H1 (cell line): ENCODE measurements around the gene FAM174B. TPM values are rescaled to one million over a fixed set of nuclear protein-coding genes. Genes with fewer than 3 reads are reported as not detected.

Experiments used
- CTCF ChIA-PET: fragments of 300-600 bp; sonication (Branson Sonifier 250); formaldehyde crosslinking; loops from one replicate; lab custom pipeline; 2021; ENCODE audit not compliant: partially characterized antibody; lab: Charles Lee
- POLR2A ChIA-PET: fragments of 300-600 bp; sonication (Branson Sonifier 250); formaldehyde crosslinking; loops from one replicate; lab custom pipeline; 2021; ENCODE audit warnings: inconsistent platforms; ENCODE audit not compliant: partially characterized antibody; lab: Charles Lee
- DNase-seq, 2 experiments: peaks; one replicate each; pipeline versions ENCODE4 v3.0.0 to v3.0.0-alpha.2; 2010 to 2022; ENCODE audit warnings: low spot score in 2 of 2, low read depth in 1 of 2, mixed read lengths in 1 of 2
- FAIRE-seq: peaks from 2 replicates; lab custom pipeline; 2011; peaks lifted over from hg19 to GRCh38; lab: Jason Lieb, UNC
- H2AFZ ChIP-seq: 2 replicates; pipeline ENCODE4 v1.8.1; 2012; ENCODE audit warnings: low read length, inconsistent platforms
- H2AK5ac ChIP-seq: 2 replicates; pipeline ENCODE4 v1.6.1; 2013; ENCODE audit warnings: low read depth, low read length
- H2BK120ac ChIP-seq: replicated peaks from 2 replicates; pipeline ENCODE3; 2013; ENCODE audit warnings: low read depth, low read length, inconsistent platforms
- H2BK12ac ChIP-seq: 2 replicates; pipeline ENCODE4 v1.6.1; 2013; ENCODE audit warnings: low read depth, low read length
- H2BK15ac ChIP-seq: 2 replicates; pipeline ENCODE4 v1.6.1; 2013; ENCODE audit warnings: low read length
- H2BK20ac ChIP-seq: 2 replicates; pipeline ENCODE4 v1.6.1; 2013; ENCODE audit warnings: low read length
- H2BK5ac ChIP-seq: 2 replicates; pipeline ENCODE4 v1.6.1; 2013; ENCODE audit warnings: low read depth, low read length
- H3K14ac ChIP-seq: 2 replicates; pipeline ENCODE4 v1.6.1; 2013; ENCODE audit warnings: inconsistent platforms; ENCODE audit not compliant: insufficient read length
- H3K18ac ChIP-seq: 2 replicates; pipeline ENCODE4 v1.6.1; 2013; ENCODE audit warnings: low read length; ENCODE audit errors: extremely low read depth
- H3K23ac ChIP-seq: 2 replicates; pipeline ENCODE4 v1.6.1; 2013; ENCODE audit warnings: inconsistent platforms; ENCODE audit not compliant: insufficient read length
- H3K23me2 ChIP-seq: 2 replicates; pipeline ENCODE4 v1.6.1; 2013; ENCODE audit warnings: low read depth, low read length
- H3K27ac ChIP-seq: 2 replicates; pipeline ENCODE4 v1.6.1; 2011; ENCODE audit warnings: low read depth, low read length, inconsistent platforms
- H3K27me3 ChIP-seq, 4 experiments: replicated peaks in 1 of 4; 1 replicate in 1 of 4; 2 replicates in 3 of 4; pipeline versions ENCODE4 v1.6.1 to v1.8.1; 2011 to 2013; ENCODE audit warnings: low read length in 3 of 4, mild to moderate bottlenecking in 3 of 4, inconsistent platforms in 2 of 4, mixed read lengths in 2 of 4, moderate library complexity in 1 of 4; ENCODE audit not compliant: control insufficient read depth in 3 of 4, insufficient read depth in 3 of 4; ENCODE audit errors: extremely low read depth in 1 of 4
- H3K36me3 ChIP-seq, 4 experiments: 2 replicates each; pipeline versions ENCODE4 v1.6.1 to v1.8.1; 2011 to 2013; ENCODE audit warnings: mild to moderate bottlenecking in 4 of 4, low read length in 3 of 4, moderate library complexity in 2 of 4, control low read depth in 1 of 4, inconsistent platforms in 1 of 4; ENCODE audit not compliant: insufficient read depth in 4 of 4, control insufficient read depth in 2 of 4
- H3K4ac ChIP-seq: replicated peaks from 2 replicates; pipeline ENCODE3; 2013; ENCODE audit warnings: low read length, low read depth, mixed read lengths, inconsistent platforms; ENCODE audit not compliant: insufficient read length
- H3K4me1 ChIP-seq, 4 experiments: replicated peaks in 1 of 4; 1 replicate in 1 of 4; 2 replicates in 3 of 4; pipeline versions ENCODE4 v1.6.1 to v1.8.1; 2011 to 2013; ENCODE audit warnings: low read length in 3 of 4, inconsistent platforms in 2 of 4, mixed read lengths in 1 of 4; ENCODE audit not compliant: insufficient read depth in 4 of 4, control insufficient read depth in 3 of 4
- H3K4me2 ChIP-seq, 2 experiments: 2 replicates each; pipeline versions ENCODE4 v1.6.1 to v1.8.1; 2011 to 2013; ENCODE audit warnings: low read depth in 2 of 2, low read length in 2 of 2, control low read depth in 1 of 2, inconsistent platforms in 1 of 2, mild to moderate bottlenecking in 1 of 2; ENCODE audit not compliant: insufficient read depth in 1 of 2
- H3K4me3 ChIP-seq, 4 experiments: fragments of 200-600, 300-600 bp in 1 of 4; sonication (generic), shearing (Covaris generic), sonication (Bioruptor Twin) in 1 of 4; 2 replicates each; pipeline versions ENCODE4 v1.5.1 to v1.8.1; 2011 to 2016; ENCODE audit warnings: low read length in 4 of 4, low read depth in 3 of 4, control low read depth in 2 of 4, inconsistent platforms in 2 of 4, mild to moderate bottlenecking in 2 of 4, mixed read lengths in 1 of 4, moderate library complexity in 1 of 4; ENCODE audit not compliant: insufficient read depth in 2 of 4; ENCODE audit errors: extremely low read depth in 1 of 4
- H3K56ac ChIP-seq: replicated peaks from 2 replicates; pipeline ENCODE3; 2013; ENCODE audit warnings: low read depth, mild to moderate bottlenecking, mixed read lengths, low read length, inconsistent platforms; ENCODE audit not compliant: insufficient read length
- H3K79me1 ChIP-seq: 2 replicates; pipeline ENCODE4 v1.6.1; 2013; ENCODE audit warnings: low read depth, low read length, control low read depth
- H3K79me2 ChIP-seq, 2 experiments: 2 replicates each; pipeline versions ENCODE4 v1.6.1 to v1.8.1; 2012 to 2013; ENCODE audit warnings: low read length in 2 of 2, mild to moderate bottlenecking in 2 of 2, inconsistent platforms in 1 of 2; ENCODE audit not compliant: insufficient read depth in 2 of 2, control insufficient read depth in 1 of 2
- H3K9ac ChIP-seq, 4 experiments: replicated peaks in 1 of 4; 1 replicate in 1 of 4; 2 replicates in 3 of 4; pipeline versions ENCODE4 v1.6.1 to v1.8.1; 2011 to 2013; ENCODE audit warnings: low read depth in 3 of 4, low read length in 3 of 4, control low read depth in 2 of 4, mild to moderate bottlenecking in 2 of 4, moderate library complexity in 2 of 4, inconsistent platforms in 1 of 4; ENCODE audit errors: extremely low read depth in 1 of 4
- H3K9me3 ChIP-seq, 2 experiments: 2 replicates each; pipeline versions ENCODE4 v1.6.1 to v1.8.1; 2012 to 2013; ENCODE audit warnings: mild to moderate bottlenecking in 2 of 2, moderate library complexity in 2 of 2, control low read depth in 1 of 2, inconsistent platforms in 1 of 2, low read depth in 1 of 2, low read length in 1 of 2, mixed read lengths in 1 of 2; ENCODE audit not compliant: insufficient read depth in 2 of 2
- H4K20me1 ChIP-seq, 2 experiments: replicated peaks in 1 of 2; 2 replicates each; pipeline versions ENCODE3 to v1.8.1; 2011 to 2013; ENCODE audit warnings: inconsistent platforms in 2 of 2, low read length in 2 of 2, mild to moderate bottlenecking in 1 of 2; ENCODE audit not compliant: insufficient read depth in 2 of 2, control insufficient read depth in 1 of 2
- H4K5ac ChIP-seq: 2 replicates; pipeline ENCODE4 v1.6.1; 2013; ENCODE audit warnings: low read length, low read depth, mixed read lengths, inconsistent platforms; ENCODE audit not compliant: insufficient read length
- H4K8ac ChIP-seq: 2 replicates; pipeline ENCODE4 v1.8.0; 2013; ENCODE audit warnings: mild to moderate bottlenecking, moderate library complexity, low read length, inconsistent platforms; ENCODE audit not compliant: insufficient read depth; ENCODE audit errors: extremely low read depth
- H4K91ac ChIP-seq: replicated peaks from 2 replicates; pipeline ENCODE3; 2013; ENCODE audit warnings: low read length, mixed read lengths, inconsistent platforms; ENCODE audit not compliant: insufficient read length
- KDM4A ChIP-seq: IDR thresholded peaks from one replicate; pipeline ENCODE4 v1.7.1; 2012; ENCODE audit warnings: low read depth, mild to moderate bottlenecking, moderate library complexity, low read length, inconsistent platforms; ENCODE audit not compliant: severe bottlenecking
- POU5F1 ChIP-seq: IDR thresholded peaks from 2 replicates; pipeline ENCODE4 v1.6.1; 2011; ENCODE audit warnings: low read depth, mild to moderate bottlenecking, low read length, moderate library complexity
- SP2 ChIP-seq: IDR thresholded peaks from 2 replicates; pipeline ENCODE4 v1.6.1; 2012; ENCODE audit warnings: mild to moderate bottlenecking, low read length, inconsistent platforms
- WGBS, 2 experiments: shearing (Covaris generic) in 1 of 2; methylation state at CpG; one replicate each; pipeline versions ENCODE4 v1.1.6 to v1.1.7; 2013 to 2015; ENCODE audit warnings: low lambda C conversion rate in 2 of 2, mixed read lengths in 2 of 2, inconsistent platforms in 1 of 2, low coverage in 1 of 2, missing lambda C conversion rate in 1 of 2; ENCODE audit not compliant: insufficient replicate concordance in 2 of 2, insufficient coverage in 1 of 2, insufficient read length in 1 of 2; ENCODE audit errors: extremely low coverage in 1 of 2, missing lambda C conversion rate in 1 of 2; 5-methylcytosine and 5-hydroxymethylcytosine counted together
- polyA plus RNA-seq, 7 experiments: library from polyadenylated mRNA; depleted of rRNA in 3 of 7; stranded (reverse) in 5 of 7; unstranded in 2 of 7; fragments of >200 nt in 5 of 7; fragments of 200-250 nt in 2 of 7; gene quantifications; 1 replicate in 5 of 7; 2 replicates in 1 of 7; 4 replicates in 1 of 7; pipeline versions ENCODE4 v1.2.1 to v1.2.3, GENCODE V29; 2011 to 2013; ENCODE audit warnings: missing spikeins in 2 of 7, mixed read lengths in 2 of 7
- total RNA-seq: library from RNA; stranded (reverse); fragmentation: NEBNext Ultra II Directional; extraction: Animal tissue kit (Norgen Biotek cat#: 25700); gene quantifications from 2 replicates; pipeline ENCODE4 v1.2.1, GENCODE V29; 2021

The FAM174B gene
- total and polyA plus RNA-seq, 2 of the 8 experiments (the other 6 are each of a cell fraction or from before 2014, with no cell fraction given): 9.3 to 35.2 TPM

DNA sequence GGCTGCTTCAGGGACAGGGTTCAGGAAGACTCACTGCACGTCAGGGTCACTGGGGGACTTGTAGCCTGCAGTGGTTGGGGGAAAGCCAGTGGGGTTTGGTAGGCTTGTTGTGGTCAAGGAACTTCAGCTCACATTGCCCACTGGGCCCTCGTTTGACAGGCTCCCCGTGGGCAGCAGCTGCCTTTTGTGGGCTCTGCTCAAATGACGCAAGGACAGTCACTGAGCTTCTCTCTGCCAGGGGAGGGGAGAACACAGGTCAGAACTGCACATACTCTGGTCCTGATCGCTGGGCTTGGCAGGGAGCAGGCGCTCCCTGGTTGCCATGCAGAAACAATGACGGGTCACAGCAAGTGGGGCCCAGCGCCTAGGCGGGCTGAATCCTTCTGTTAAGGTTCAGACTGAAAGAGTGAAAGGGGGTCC is 45.5 kb downstream of the FAM174B start:
- no peaks in the 10 kb centered on the region for H3K27me3 ChIP-seq
- no peak for FAIRE-seq
- 84% methylated on average over 9 of the region's 9 CpGs; no CpG with 5 or more reads in 1 of the 2 experiments for WGBS, 2 experiments
- no peak overlapping the region for H4K5ac ChIP-seq
- no peak overlapping the region for H3K9ac ChIP-seq
- H3K79me1 ChIP-seq: no peaks in the 10 kb centered on the region
- H3K4me1 ChIP-seq: no peaks in the 10 kb centered on the region
- no peak overlapping the region for H4K91ac ChIP-seq
- ChIA-PET POLR2A (interaction anchor here (0.6 kb wide), 1 partner anchor 187 kb away, joined by 3 read pairs; no protein-coding TSS in a partner anchor), CTCF (interaction anchor here (1.3 kb wide), 1 partner anchor 106 kb away, joined by 3 read pairs; no protein-coding TSS in a partner anchor)
- H3K27ac ChIP-seq: no peak overlapping the region
- no peak overlapping the region for H3K23ac ChIP-seq
- no peaks in the 10 kb centered on the region for H3K79me2 ChIP-seq
- no peak overlapping the region for H2BK120ac ChIP-seq
- no peak overlapping the region for H3K56ac ChIP-seq
- no peak overlapping the region for H3K14ac ChIP-seq
- no peak overlapping the region for H4K8ac ChIP-seq
- H3K36me3 ChIP-seq: no peaks in the 10 kb centered on the region
- H3K23me2 ChIP-seq: no peaks in the 10 kb centered on the region
- no peak overlapping the region for H2BK20ac ChIP-seq
- H3K4ac ChIP-seq: no peak overlapping the region
- DNase-seq: no peak
- H3K4me2 ChIP-seq: no peak overlapping the region
- H3K9me3 ChIP-seq: peaks cover 4 to 7% of the 10 kb centered on the region in 2 experiments; a peak in 2 of 4 replicates
- H4K20me1 ChIP-seq: no peaks in the 10 kb centered on the region
- no peak overlapping the region for H3K18ac ChIP-seq
- no peak overlapping the region; the same call in 1 of the 2 replicates for H2BK12ac ChIP-seq
- no peak overlapping the region for H2BK5ac ChIP-seq
- H2BK15ac ChIP-seq: no peak overlapping the region
- no peak overlapping the region for H2AFZ ChIP-seq
- no peak overlapping the region for H2AK5ac ChIP-seq
- H3K4me3 ChIP-seq: no peak overlapping the region
- TF ChIP-seq SP2: no peak
- TF ChIP-seq KDM4A: no peak
- no peak for TF ChIP-seq POU5F1
